ENCODE results near the gene PDE4B.

- TF ChIP-seq POLR2A (IDR thresholded peaks at IDR 0.05) (no peak), EP300 (IDR thresholded peaks at IDR 0.05) (no peak)
- TF ChIP-seq, protein P1, sequence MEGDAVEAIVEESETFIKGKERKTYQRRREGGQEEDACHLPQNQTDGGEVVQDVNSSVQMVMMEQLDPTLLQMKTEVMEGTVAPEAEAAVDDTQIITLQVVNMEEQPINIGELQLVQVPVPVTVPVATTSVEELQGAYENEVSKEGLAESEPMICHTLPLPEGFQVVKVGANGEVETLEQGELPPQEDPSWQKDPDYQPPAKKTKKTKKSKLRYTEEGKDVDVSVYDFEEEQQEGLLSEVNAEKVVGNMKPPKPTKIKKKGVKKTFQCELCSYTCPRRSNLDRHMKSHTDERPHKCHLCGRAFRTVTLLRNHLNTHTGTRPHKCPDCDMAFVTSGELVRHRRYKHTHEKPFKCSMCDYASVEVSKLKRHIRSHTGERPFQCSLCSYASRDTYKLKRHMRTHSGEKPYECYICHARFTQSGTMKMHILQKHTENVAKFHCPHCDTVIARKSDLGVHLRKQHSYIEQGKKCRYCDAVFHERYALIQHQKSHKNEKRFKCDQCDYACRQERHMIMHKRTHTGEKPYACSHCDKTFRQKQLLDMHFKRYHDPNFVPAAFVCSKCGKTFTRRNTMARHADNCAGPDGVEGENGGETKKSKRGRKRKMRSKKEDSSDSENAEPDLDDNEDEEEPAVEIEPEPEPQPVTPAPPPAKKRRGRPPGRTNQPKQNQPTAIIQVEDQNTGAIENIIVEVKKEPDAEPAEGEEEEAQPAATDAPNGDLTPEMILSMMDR (IDR thresholded peaks at IDR 0.05), result no peak
These were observed 563.9 kb downstream of the PDE4B start for GRCh38 chr1:66356605-66357004.
